ENCODE data around the gene USP17L25.
"Not testable (repeated sequence)": the region's sequence is repeated elsewhere in the genome, so short reads cannot be mapped to it uniquely, and the experiment has no call there.

USP17L25 gene, protein sequence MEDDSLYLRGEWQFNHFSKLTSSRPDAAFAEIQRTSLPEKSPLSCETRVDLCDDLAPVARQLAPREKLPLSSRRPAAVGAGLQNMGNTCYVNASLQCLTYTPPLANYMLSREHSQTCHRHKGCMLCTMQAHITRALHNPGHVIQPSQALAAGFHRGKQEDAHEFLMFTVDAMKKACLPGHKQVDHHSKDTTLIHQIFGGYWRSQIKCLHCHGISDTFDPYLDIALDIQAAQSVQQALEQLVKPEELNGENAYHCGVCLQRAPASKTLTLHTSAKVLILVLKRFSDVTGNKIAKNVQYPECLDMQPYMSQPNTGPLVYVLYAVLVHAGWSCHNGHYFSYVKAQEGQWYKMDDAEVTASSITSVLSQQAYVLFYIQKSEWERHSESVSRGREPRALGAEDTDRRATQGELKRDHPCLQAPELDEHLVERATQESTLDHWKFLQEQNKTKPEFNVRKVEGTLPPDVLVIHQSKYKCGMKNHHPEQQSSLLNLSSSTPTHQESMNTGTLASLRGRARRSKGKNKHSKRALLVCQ

DNA sequence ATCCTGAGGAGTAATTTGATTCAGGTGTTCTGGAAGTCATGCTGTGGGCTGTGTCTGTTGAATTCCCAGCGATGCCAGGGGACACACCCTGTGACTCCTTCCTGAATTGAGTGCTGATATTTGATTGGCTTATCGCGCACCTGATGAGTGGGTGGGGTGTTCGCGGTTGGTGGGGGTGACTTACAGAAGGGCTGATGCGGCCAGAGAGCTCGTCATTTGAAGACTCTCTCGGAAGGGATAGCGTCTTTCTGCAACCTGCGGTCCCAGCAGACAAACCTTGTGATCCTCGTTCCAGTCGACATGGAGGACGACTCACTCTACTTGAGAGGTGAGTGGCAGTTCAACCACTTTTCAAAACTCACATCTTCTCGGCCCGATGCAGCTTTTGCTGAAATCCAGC lies at the start of gene USP17L25:
USP17L25 (plus strand) TSS at position 301 of the 400 bp plus-strand sequence; CDS start at position 301, 0 bp downstream.
- DNase-seq, result not testable (repeated sequence)

DNA sequence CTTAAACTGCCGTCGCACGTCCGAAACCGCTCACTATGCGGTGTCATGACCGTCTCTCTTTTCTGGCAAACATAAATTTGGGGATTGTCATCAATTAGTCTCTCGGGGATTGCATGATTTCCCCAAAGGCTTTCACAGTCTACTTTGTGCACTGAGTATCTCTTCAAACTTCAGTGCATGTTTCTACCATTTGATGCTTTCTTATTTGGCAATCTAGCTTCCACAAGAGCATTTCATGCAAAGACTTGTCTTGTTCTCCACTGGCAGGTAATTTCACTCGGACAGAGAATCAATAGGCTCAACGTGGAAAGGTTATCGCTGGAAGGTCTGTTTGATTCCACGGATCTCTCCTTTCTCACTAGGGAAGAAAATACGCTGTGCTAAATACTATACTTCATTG lies 5.5 kb upstream of the USP17L25 start:
- not testable (repeated sequence) for DNase-seq

DNA sequence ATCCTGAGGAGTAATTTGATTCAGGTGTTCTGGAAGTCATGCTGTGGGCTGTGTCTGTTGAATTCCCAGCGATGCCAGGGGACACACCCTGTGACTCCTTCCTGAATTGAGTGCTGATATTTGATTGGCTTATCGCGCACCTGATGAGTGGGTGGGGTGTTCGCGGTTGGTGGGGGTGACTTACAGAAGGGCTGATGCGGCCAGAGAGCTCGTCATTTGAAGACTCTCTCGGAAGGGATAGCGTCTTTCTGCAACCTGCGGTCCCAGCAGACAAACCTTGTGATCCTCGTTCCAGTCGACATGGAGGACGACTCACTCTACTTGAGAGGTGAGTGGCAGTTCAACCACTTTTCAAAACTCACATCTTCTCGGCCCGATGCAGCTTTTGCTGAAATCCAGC lies 4.8 kb upstream of the USP17L25 start, which contains the start of gene USP17L24:
USP17L24 (plus strand) TSS at position 301 of the 400 bp plus-strand sequence; CDS start at position 301, 0 bp downstream.
- not testable (repeated sequence) for DNase-seq

DNA sequence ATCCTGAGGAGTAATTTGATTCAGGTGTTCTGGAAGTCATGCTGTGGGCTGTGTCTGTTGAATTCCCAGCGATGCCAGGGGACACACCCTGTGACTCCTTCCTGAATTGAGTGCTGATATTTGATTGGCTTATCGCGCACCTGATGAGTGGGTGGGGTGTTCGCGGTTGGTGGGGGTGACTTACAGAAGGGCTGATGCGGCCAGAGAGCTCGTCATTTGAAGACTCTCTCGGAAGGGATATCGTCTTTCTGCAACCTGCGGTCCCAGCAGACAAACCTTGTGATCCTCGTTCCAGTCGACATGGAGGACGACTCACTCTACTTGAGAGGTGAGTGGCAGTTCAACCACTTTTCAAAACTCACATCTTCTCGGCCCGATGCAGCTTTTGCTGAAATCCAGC lies 4.6 kb downstream of the USP17L25 start, which contains the start of gene USP17L26:
USP17L26 (plus strand) TSS at position 301 of the 400 bp plus-strand sequence; CDS start at position 301, 0 bp downstream.
- DNase-seq, result not testable (repeated sequence)

DNA sequence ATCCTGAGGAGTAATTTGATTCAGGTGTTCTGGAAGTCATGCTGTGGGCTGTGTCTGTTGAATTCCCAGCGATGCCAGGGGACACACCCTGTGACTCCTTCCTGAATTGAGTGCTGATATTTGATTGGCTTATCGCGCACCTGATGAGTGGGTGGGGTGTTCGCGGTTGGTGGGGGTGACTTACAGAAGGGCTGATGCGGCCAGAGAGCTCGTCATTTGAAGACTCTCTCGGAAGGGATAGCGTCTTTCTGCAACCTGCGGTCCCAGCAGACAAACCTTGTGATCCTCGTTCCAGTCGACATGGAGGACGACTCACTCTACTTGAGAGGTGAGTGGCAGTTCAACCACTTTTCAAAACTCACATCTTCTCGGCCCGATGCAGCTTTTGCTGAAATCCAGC lies 9.4 kb downstream of the USP17L25 start, which contains the start of gene USP17L5:
USP17L5 (plus strand) TSS at position 301 of the 400 bp plus-strand sequence; CDS start at position 301, 0 bp downstream.
- DNase-seq, result not testable (repeated sequence)

DNA sequence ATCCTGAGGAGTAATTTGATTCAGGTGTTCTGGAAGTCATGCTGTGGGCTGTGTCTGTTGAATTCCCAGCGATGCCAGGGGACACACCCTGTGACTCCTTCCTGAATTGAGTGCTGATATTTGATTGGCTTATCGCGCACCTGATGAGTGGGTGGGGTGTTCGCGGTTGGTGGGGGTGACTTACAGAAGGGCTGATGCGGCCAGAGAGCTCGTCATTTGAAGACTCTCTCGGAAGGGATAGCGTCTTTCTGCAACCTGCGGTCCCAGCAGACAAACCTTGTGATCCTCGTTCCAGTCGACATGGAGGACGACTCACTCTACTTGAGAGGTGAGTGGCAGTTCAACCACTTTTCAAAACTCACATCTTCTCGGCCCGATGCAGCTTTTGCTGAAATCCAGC lies 14.1 kb downstream of the USP17L25 start, which contains the start of gene USP17L27:
USP17L27 (plus strand) TSS at position 301 of the 400 bp plus-strand sequence; CDS start at position 301, 0 bp downstream.
- DNase-seq, result not testable (repeated sequence)

DNA sequence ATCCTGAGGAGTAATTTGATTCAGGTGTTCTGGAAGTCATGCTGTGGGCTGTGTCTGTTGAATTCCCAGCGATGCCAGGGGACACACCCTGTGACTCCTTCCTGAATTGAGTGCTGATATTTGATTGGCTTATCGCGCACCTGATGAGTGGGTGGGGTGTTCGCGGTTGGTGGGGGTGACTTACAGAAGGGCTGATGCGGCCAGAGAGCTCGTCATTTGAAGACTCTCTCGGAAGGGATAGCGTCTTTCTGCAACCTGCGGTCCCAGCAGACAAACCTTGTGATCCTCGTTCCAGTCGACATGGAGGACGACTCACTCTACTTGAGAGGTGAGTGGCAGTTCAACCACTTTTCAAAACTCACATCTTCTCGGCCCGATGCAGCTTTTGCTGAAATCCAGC lies 18.9 kb downstream of the USP17L25 start, which contains the start of gene USP17L28:
USP17L28 (plus strand) TSS at position 301 of the 400 bp plus-strand sequence; CDS start at position 301, 0 bp downstream.
- not testable (repeated sequence) for DNase-seq

DNA sequence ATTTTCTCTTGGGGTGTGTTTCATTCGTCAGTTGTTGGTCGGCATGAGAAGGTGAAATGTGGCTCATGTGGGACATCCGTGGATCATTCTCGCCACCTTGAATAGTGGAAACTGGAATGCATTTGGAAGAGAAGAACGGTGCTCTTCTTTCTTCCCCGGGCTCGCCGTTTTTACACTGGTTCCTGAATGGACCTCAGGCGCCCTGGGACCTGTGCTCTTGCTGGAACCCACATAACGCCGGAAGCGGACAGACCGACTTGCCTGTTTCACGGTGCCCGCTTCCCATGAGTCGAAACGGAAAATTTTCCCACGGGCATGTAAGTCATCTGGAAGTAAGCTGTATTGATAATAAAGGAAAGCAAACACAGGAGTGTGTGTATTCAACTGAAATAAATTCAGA lies 21.2 kb downstream of the USP17L25 start:
- not testable (repeated sequence) for DNase-seq

DNA sequence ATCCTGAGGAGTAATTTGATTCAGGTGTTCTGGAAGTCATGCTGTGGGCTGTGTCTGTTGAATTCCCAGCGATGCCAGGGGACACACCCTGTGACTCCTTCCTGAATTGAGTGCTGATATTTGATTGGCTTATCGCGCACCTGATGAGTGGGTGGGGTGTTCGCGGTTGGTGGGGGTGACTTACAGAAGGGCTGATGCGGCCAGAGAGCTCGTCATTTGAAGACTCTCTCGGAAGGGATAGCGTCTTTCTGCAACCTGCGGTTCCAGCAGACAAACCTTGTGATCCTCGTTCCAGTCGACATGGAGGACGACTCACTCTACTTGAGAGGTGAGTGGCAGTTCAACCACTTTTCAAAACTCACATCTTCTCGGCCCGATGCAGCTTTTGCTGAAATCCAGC lies 23.6 kb downstream of the USP17L25 start, which contains the start of gene USP17L29:
USP17L29 (plus strand) TSS at position 301 of the 400 bp plus-strand sequence; CDS start at position 301, 0 bp downstream.
- not testable (repeated sequence) for DNase-seq

DNA sequence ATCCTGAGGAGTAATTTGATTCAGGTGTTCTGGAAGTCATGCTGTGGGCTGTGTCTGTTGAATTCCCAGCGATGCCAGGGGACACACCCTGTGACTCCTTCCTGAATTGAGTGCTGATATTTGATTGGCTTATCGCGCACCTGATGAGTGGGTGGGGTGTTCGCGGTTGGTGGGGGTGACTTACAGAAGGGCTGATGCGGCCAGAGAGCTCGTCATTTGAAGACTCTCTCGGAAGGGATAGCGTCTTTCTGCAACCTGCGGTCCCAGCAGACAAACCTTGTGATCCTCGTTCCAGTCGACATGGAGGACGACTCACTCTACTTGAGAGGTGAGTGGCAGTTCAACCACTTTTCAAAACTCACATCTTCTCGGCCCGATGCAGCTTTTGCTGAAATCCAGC lies 33.1 kb downstream of the USP17L25 start, which contains the start of gene USP17L30:
USP17L30 (plus strand) TSS at position 301 of the 400 bp plus-strand sequence; CDS start at position 301, 0 bp downstream.
- not testable (repeated sequence) for DNase-seq

DNA sequence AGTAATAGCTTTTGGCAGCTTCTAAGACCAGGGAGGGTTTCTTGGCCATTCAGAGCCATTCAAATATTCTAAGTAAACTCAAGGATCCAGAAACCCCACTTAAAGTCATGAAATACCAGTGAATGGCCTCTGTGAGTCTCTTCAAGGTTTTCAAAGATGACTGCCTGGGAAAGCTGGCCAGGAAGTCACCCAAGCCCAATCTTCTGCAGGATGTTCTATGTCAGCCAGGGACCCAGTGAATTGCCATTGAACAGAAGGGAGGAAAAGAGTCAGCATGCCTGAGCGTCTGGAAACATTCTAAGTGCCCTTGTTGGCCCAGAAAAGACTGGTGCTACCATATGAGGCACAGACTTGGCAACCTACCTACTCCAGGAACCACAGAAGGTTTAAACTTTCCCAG lies 50.2 kb downstream of the USP17L25 start:
- not testable (repeated sequence) for DNase-seq

Measured in amniotic stem cell (primary cell).